ENCODE data around the gene SNRPE. TPM values are rescaled to one million over a fixed set of nuclear protein-coding genes. Genes with fewer than 3 reads are reported as not detected.

The SNRPE gene
- total RNA-seq, 6 experiments from 2014 or later = 17.0 to 46.2 (median 36.5) TPM

DNA sequence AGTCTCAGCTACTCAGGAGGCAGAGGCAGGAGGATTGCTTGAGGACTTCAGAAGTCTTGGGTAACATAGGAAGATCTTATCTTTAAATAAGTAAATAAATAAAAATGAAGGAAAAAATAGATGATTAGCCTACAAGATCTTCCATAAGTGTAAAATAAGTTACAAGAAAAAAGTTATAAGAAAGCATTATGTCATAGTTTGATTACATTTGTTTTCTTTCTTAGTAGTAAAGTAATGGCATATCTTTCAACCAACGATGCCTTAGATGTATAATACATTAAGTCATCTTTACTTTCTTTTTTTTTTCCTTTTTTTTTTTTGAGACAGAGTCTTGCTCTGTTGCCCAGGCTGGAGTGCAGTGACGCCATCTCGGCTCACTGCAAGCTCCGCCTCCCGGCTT, 46.5 kb downstream of the SNRPE start:
- no peak for ATAC-seq
- TF ChIP-seq POLR2A (IDR thresholded peaks at IDR 0.05) = no peak
- TF ChIP-seq, protein P1, sequence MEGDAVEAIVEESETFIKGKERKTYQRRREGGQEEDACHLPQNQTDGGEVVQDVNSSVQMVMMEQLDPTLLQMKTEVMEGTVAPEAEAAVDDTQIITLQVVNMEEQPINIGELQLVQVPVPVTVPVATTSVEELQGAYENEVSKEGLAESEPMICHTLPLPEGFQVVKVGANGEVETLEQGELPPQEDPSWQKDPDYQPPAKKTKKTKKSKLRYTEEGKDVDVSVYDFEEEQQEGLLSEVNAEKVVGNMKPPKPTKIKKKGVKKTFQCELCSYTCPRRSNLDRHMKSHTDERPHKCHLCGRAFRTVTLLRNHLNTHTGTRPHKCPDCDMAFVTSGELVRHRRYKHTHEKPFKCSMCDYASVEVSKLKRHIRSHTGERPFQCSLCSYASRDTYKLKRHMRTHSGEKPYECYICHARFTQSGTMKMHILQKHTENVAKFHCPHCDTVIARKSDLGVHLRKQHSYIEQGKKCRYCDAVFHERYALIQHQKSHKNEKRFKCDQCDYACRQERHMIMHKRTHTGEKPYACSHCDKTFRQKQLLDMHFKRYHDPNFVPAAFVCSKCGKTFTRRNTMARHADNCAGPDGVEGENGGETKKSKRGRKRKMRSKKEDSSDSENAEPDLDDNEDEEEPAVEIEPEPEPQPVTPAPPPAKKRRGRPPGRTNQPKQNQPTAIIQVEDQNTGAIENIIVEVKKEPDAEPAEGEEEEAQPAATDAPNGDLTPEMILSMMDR (IDR thresholded peaks at IDR 0.05) = no peak
- Histone ChIP-seq H3K4me1 (no peaks in the 10 kb centered on the region), H3K27ac (no peak overlapping the region), H3K27me3 (no peaks in the 10 kb centered on the region), H3K4me3 (no peak overlapping the region), H3K36me3 (no peaks in the 10 kb centered on the region), H3K9me3 (no peaks in the 10 kb centered on the region)
- WGBS (ENCODE audit: insufficient coverage, low coverage, low lambda C conversion rate, missing lambda C conversion rate) = 90% methylated on average over 5 of the region's 5 CpGs
- no peak for DNase-seq
- intact Hi-C loops (cut with DNase I) = no loop called here

DNA sequence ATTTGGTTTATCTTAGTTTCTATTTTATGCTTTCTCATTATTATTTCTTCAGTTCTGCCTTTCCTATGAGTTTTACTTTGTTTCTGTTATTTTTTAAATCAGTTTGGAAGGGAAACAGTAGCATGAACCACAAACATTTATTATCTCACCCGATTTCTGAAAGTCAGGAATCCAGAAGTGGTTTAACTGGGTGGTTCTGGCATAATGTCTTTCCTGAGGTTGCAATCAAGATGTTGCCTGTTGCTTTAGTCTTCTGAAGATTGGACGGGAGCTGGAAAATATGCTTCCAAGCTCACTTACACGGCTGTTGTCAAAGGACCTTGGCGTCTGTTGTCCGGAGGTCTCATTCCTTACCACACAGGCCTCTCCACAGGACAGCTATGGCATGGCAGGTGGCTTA, 50.4 kb downstream of the SNRPE start:
- Histone ChIP-seq H3K9me3 (no peaks in the 10 kb centered on the region), H3K4me3 (no peak overlapping the region), H3K36me3 (no peaks in the 10 kb centered on the region), H3K4me1 (peaks cover 0 to 13% (median 1%) of the 10 kb centered on the region in 4 donors), H3K27me3 (no peaks in the 10 kb centered on the region), H3K27ac (no peak overlapping the region)
- TF ChIP-seq, protein P1 (IDR thresholded peaks at IDR 0.05) = no peak
- no peak for TF ChIP-seq POLR2A (IDR thresholded peaks at IDR 0.05)
- ATAC-seq (no peak), DNase-seq (no peak)
- 87% methylated on average over 4 of the region's 5 CpGs for WGBS (ENCODE audit: insufficient coverage, low coverage, low lambda C conversion rate, missing lambda C conversion rate)
- intact Hi-C loops (cut with DNase I) = no loop called here

DNA sequence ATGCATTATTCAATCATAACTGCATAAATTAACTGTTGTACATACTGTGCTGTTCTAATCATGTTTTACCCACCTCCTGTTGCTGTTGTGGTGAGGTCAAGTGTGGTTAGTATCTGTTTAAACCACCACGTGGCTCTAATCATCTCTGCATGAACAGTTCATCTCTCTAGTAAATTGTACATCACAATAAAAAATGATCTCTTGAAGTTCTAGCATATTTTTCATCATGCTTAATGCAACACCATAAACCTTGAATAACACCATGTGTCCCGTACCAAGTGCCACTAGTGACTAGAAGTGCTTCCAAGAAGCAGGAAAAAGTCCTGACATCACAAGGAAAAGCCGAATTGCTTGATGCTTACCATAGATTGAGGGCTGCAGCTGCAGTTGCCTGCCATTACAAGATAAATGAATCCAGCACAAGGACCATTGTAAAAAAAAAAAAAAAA, 51.7 kb downstream of the SNRPE start:
- 70% methylated on average over 3 of the region's 3 CpGs for WGBS (ENCODE audit: insufficient coverage, low coverage, low lambda C conversion rate, missing lambda C conversion rate)
- H3K4me3 ChIP-seq = no peak overlapping the region
- peaks cover 0 to 13% (median 1%) of the 10 kb centered on the region in 4 donors for H3K4me1 ChIP-seq
- H3K27me3 ChIP-seq = no peaks in the 10 kb centered on the region
- no peak for ATAC-seq
- H3K36me3 ChIP-seq = no peaks in the 10 kb centered on the region
- no peak overlapping the region for H3K27ac ChIP-seq
- DNase-seq = no peak
- intact Hi-C loops (cut with DNase I) = no loop called here
- no peaks in the 10 kb centered on the region for H3K9me3 ChIP-seq
- no peak for TF ChIP-seq POLR2A (IDR thresholded peaks at IDR 0.05)
- TF ChIP-seq, protein P1 (IDR thresholded peaks at IDR 0.05) = no peak

DNA sequence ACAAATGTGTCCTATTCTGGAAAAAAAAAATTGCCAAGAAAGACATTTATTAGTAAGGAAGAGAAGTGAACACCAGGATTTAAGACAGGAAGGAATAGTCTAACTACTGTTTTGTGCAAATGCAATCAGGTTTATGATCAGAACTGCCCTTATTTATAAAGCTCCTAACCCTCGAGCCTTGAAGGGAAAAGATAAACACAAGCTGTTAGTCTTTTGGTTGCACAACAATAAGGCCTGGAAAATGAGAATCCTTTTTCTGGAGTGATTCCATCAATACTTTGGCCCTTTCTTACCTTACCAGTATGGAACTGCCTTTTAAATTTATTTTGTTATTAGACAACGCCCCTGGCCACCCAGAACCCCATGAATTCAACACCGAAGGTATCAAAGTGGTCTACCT, 52.9 kb downstream of the SNRPE start:
- Histone ChIP-seq H3K27ac (peak overlapping the region in 1 of 3 donors; percentile 38), H3K4me1 (peaks cover 0 to 13% (median 1%) of the 10 kb centered on the region in 4 donors), H3K9me3 (no peaks in the 10 kb centered on the region), H3K36me3 (no peaks in the 10 kb centered on the region), H3K27me3 (no peaks in the 10 kb centered on the region), H3K4me3 (no peak overlapping the region)
- intact Hi-C loops (cut with DNase I) = no loop called here
- ATAC-seq (peak; percentile 68 to 92 (median 81)), DNase-seq (no peak)
- TF ChIP-seq, protein P1 (IDR thresholded peaks at IDR 0.05) = no peak
- no peak for TF ChIP-seq POLR2A (IDR thresholded peaks at IDR 0.05)
- WGBS (ENCODE audit: insufficient coverage, low coverage, low lambda C conversion rate, missing lambda C conversion rate) = 32% methylated on average over 3 of the region's 3 CpGs

DNA sequence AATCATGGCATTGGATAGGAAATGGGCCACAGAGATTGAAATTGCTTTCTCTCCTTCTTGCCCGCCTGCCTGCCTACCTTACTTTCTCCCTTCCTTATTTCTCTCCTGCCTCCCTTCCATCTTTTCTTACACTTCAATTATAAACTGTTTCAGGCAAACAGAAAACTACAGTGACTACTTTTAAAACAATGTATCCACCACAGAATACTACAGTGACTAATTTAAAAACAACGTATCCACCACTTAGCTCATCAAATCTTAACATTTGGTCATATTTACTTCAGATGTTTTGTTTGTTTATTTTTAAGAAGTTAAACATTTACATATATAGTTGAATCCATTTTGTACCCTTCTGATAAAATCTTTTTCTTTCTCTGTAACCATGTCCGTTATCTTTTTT, 54.4 kb downstream of the SNRPE start:
- Histone ChIP-seq H3K4me3 (no peak overlapping the region), H3K4me1 (peaks cover 0 to 13% (median 1%) of the 10 kb centered on the region in 4 donors), H3K9me3 (no peaks in the 10 kb centered on the region), H3K36me3 (no peaks in the 10 kb centered on the region), H3K27me3 (no peaks in the 10 kb centered on the region), H3K27ac (no peak overlapping the region)
- WGBS (ENCODE audit: insufficient coverage, low coverage, low lambda C conversion rate, missing lambda C conversion rate) = 80% methylated on average over 3 of the region's 3 CpGs
- no peak for TF ChIP-seq POLR2A (IDR thresholded peaks at IDR 0.05)
- TF ChIP-seq, protein P1 (IDR thresholded peaks at IDR 0.05) = no peak
- no peak for DNase-seq
- intact Hi-C loops (cut with DNase I) = no loop called here
- no peak for ATAC-seq
